GM18507 (cell line): ENCODE measurements around the gene CEMP1.

Experiments
- DNase-seq: peaks from one replicate; pipeline ENCODE4 v3.0.0; 2011; ENCODE audit warnings: low read depth; ENCODE audit not compliant: insufficient read length; ENCODE audit errors: extremely low spot score
- FAIRE-seq: peaks from 2 replicates; lab custom pipeline; 2011; peaks lifted over from hg19 to GRCh38; lab: Jason Lieb, UNC

Gene CEMP1

GRCh38 chr16:2524339-2524938 is 6.8 kb downstream of the CEMP1 start:
- DNase-seq (no peak), FAIRE-seq (no peak)

DNA sequence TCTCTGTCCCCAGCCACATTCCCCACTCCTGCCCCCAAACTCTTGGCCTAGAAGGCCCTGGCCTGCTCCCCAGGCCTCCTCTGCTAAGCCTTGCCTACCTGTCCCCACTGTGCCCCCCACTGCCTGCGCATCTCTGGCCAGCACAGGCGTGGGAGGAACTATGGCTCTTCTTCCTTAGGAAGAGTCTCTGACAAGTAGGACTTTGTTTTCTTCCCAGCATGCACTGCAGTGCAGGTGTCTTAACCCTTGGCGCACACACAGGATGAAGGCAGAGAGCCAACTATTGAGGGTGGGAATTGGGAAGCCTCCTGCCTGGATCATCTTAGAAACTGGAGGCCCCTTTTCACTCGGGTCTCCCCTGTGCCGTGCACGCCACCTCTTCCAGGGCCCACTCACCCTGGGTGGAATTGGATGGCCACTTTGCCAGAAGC is 7.4 kb downstream of the CEMP1 start:
- DNase-seq (no peak), FAIRE-seq (no peak)

DNA sequence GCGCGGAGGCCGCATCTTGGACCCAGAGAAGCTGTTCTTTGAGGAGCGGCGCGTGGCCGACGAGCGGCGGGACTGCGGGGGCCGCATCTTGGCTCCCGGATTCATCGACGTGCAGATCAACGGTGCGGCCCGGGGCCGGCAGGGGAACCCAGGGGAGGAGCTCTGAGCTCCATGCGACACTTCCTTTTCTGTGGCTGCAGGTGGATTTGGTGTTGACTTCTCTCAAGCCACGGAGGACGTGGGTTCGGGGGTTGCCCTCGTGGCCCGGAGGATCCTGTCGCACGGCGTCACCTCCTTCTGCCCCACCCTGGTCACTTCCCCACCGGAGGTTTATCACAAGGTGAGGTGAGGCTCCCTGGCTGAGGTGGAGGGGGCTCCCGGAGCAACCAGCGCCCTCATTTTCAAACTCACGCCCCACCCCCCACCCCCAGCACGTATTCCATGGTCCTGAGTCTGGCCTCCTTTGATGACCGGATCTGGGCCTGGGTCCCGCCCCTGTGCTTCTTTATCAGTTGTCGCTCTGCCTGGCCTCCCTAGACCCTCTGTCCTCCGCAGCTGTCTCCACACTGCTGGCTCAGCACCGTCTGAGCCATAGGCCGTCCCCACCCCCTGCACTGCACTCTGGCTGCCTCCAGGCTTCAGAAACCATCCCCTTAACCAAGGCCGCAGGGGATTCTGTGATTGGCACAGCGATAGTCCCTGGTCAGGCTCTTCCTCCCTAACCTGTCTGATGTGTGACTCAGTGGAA is 10.2 kb downstream of the CEMP1 start:
- DNase-seq (no peak), FAIRE-seq (no peak)

GRCh38 chr16:2520097-2520783 is 11.0 kb downstream of the CEMP1 start, which contains the start of gene AMDHD2:
AMDHD2 (plus strand) TSS chr16:2520371; CDS start chr16:2520459, 88 bp downstream.
- peak; percentile 59 for FAIRE-seq
- DNase-seq: peak; percentile 93

GRCh38 chr16:2519711-2520080 is 11.5 kb downstream of the CEMP1 start:
- DNase-seq: no peak
- FAIRE-seq: no peak

- FAIRE-seq (no peak), DNase-seq (no peak)
These were observed 12.1 kb downstream of the CEMP1 start for GRCh38 chr16:2518823-2519710.

DNA sequence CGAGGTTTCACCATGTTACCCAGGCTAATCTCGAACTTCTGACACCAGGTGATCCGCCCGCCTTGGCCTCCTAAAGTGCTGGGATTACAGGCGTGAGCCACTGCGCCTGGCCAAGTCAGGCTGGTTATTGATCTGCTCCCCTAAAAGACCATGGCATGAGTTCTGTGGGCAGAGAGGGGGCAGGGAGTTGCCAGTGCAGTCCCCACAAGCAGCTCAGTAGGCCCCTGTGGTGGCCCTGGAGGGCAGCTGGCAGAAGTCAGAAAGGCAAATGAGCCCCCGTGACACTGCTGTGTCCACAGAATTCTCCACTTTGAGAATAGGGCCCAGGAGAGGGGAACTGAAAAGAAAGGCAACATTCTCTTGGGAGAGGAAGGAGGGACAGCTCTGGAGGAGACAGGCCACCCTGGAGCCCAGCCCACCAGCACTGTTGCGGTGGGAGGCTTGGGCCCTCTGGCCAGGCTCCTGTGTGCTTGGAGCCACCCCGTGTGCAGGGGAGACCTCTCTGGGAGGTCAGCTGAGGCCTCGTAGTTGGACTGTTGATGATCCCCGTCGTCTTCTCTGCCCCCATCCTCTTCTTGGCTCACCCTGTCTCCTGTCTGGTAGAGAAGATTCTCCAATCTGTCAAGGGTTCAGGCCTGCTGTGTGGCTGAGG is 13.1 kb downstream of the CEMP1 start:
- no peak for FAIRE-seq
- DNase-seq: no peak

- no peak for FAIRE-seq
- no peak for DNase-seq
These were observed 14.6 kb downstream of the CEMP1 start for GRCh38 chr16:2516391-2517240.

- no peak for DNase-seq
- no peak for FAIRE-seq
These were observed 15.9 kb downstream of the CEMP1 start for GRCh38 chr16:2515180-2515851.

- DNase-seq (no peak), FAIRE-seq (no peak)
These were observed 16.7 kb downstream of the CEMP1 start for GRCh38 chr16:2514333-2515179.

DNA sequence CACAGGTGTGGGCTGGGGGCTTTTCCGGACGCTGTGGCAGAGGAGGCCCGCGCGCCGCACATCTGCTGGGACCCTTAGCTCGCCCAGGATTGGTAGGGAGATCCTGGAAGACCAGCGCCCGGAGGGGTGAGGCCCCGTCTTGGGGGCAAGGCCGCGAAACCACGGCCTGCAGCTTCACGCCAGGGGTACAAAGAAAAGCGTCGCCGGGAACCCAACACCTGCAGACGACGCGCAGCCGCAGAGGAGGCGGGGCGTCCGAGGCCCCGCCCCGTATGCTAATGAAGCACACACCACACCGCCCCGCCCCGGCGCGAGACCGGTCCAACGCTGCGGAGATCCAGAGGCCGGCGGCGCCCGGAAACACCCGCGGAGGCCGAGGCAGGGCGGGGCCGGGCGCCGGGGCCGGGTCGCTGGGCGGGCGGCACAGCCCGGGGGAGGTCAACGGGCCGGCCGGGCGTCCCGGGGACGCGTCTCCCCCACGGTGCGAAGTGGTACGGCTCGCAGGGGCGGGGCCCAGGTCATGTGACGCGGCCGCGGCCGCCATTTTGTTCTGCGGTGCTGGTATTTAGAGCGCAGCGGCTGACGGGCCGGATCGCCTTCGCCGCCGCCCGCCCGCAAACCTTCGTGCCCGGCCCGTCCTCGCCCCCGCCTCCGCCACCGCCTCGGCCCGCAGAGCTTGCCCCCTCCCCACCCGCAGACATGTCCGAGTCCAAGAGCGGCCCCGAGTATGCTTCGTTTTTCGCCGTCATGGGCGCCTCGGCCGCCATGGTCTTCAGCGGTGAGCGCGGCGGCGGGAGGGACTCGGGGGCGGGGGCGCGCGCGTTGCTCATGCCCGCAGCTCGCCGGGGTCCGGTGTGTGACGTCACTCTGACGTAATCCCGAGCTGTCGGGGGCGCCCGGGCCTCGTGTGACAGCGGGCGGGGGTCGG is 17.5 kb downstream of the CEMP1 start, which contains the start of gene ATP6V0C:
Gene ATP6V0C, plus strand, starts transcription at position 548 of the 928 bp plus-strand sequence. Its CDS starts 152 bp downstream, at position 700.
- DNase-seq (peak; percentile 85), FAIRE-seq (peak; percentile 85)

DNA sequence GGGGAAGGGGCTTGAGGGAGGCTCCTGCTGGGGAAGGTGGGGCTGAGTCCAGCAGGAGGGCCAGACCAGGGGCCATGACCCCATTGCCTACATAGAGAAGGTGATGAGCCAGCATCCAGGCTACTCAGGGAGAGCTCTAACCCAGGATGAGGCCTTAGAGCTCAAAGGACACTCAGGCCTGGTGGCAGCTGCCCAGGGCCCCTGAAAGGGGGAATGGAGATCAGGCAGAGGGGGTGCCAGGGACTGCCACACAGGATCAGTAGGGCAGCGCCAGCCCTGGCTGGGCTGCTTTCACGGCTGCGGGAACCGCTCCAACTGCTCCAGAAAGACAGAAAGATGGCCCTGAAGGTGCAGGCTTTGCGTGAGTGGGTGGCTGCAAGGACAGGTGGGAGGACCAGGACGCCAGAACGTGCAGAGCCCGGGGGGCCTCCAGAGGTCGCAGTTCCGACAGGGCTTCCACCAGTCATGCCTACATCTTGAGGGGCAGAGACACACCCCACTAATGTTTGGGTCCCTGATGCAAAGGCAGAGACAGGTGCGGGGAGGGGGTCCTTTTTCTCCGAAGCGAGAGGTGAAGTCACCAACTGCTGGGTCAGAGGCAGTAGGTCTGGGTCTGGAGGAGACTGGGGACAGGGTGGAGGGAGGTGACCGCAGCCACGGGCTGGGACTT is 18.3 kb downstream of the CEMP1 start:
- DNase-seq (no peak), FAIRE-seq (no peak)

GRCh38 chr16:2511996-2512734 is 19.0 kb downstream of the CEMP1 start:
- DNase-seq: no peak
- no peak for FAIRE-seq

GRCh38 chr16:2511128-2511800 is 19.9 kb downstream of the CEMP1 start:
- DNase-seq (no peak), FAIRE-seq (no peak)
